Activated naive CD8-positive, alpha-beta T cell treated with anti-CD3 and anti-CD28 coated beads, Interleukin-2, amount 50 U/mL, for 16 hours (primary cell): ENCODE data around the gene SELENOO.
"Not testable (repeated sequence)": the region's sequence is repeated elsewhere in the genome, so short reads cannot be mapped to it uniquely, and the experiment has no call there.

Experiments used
- DNase-seq: peaks from one replicate; pipeline ENCODE4 v3.0.0-alpha.2; 2020; ENCODE audit warnings: low read depth, low spot score

SELENOO gene, protein sequence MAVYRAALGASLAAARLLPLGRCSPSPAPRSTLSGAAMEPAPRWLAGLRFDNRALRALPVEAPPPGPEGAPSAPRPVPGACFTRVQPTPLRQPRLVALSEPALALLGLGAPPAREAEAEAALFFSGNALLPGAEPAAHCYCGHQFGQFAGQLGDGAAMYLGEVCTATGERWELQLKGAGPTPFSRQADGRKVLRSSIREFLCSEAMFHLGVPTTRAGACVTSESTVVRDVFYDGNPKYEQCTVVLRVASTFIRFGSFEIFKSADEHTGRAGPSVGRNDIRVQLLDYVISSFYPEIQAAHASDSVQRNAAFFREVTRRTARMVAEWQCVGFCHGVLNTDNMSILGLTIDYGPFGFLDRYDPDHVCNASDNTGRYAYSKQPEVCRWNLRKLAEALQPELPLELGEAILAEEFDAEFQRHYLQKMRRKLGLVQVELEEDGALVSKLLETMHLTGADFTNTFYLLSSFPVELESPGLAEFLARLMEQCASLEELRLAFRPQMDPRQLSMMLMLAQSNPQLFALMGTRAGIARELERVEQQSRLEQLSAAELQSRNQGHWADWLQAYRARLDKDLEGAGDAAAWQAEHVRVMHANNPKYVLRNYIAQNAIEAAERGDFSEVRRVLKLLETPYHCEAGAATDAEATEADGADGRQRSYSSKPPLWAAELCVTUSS

DNA sequence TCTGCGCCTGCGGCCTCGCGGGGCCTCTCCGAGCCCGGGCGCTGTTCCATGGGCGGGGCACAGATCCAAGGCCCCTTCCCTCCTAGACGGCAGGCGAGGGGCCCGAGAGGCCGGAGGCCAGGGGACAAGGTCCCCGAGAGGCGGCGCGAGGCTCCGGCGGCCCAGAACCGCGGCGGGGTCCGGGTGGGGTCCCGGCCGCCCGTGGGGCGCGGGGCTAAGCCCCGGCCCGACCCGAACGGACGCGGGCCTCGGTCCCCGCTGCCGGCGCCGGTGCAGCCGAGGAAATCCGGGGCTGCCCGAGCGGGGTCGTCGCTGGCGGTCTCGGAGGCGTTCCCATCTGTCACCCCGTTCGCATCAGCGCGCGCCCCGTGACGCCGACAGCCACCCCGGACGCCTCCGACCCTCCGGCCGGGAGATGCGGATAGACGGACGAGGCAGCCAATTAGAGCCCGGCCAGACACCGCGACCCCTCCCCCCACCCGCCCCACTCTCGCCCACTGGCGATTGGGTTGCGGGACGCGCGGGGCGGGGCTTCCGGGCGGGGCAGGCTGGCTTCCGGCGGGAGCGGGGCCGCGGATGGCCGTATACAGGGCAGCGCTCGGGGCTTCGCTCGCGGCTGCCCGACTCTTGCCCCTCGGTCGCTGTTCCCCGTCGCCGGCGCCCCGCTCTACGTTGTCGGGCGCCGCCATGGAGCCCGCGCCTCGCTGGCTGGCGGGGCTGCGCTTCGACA is at the start of gene SELENOO:
Gene SELENOO (plus strand): TSS at position 551 of the 730 bp plus-strand sequence. CDS start 26 bp downstream, at position 577.
- DNase-seq = peak; percentile 88

- no peak for DNase-seq
Measured at GRCh38 chr22:50151571-50152537, 49.0 kb upstream of the SELENOO start.

DNA sequence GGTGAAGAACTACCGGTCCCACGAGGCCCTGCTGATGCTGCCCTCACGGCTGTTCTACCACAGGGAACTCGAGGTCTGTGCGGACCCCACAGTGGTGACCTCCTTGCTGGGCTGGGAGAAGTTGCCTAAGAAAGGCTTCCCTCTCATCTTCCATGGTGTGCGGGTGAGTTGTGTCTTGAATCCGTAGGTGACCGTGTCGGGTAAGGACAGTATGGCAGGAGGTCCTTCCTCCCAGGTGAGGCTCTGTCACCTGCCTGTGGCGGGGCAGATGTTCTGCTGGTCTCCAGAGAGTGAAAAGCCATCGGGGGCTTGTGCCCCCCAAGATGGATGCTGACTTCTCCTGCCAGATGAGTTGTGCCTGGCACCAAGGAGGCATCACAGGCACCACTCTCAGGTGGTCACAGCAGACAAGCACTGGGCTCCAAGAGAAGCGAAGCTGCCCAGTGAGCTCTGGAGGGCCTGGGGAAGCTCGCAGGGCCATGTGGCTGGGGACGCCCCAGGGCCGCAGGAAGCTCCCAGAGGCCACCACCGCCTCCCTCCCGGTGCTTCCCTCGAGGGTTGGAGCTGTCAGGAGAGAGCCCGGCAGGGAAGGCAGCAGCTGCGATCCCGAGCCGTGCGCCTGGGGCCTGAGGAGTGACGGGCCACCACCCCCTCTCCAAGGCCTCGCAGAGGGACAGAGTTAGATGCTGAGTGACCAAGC is 47.6 kb upstream of the SELENOO start:
- no peak for DNase-seq

- no peak for DNase-seq
Measured at GRCh38 chr22:50153756-50154140, 47.1 kb upstream of the SELENOO start.

- DNase-seq = no peak
Measured at GRCh38 chr22:50157709-50158375, 43.0 kb upstream of the SELENOO start.

DNA sequence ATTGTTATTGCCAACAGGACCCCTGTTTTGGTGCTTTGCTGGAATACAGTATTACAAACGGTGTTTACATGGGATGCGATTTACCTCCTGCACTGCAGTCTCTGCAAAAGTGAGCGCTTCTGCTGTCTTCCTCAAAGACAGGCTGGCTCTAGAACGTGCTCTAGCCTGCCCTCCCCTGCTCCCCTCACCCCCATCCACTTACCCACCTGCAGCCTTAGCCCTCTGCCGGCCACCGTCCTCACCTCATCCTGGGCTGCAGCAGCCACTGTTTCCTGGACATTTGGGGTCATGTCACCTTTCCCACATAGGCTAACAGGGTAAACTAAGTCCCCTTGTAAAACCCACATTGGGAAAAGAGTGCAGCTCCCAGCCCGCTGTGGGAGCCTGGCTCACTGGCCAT is 39.9 kb upstream of the SELENOO start:
- no peak for DNase-seq

GRCh38 chr22:50161508-50162390 is 39.1 kb upstream of the SELENOO start:
- no peak for DNase-seq

DNA sequence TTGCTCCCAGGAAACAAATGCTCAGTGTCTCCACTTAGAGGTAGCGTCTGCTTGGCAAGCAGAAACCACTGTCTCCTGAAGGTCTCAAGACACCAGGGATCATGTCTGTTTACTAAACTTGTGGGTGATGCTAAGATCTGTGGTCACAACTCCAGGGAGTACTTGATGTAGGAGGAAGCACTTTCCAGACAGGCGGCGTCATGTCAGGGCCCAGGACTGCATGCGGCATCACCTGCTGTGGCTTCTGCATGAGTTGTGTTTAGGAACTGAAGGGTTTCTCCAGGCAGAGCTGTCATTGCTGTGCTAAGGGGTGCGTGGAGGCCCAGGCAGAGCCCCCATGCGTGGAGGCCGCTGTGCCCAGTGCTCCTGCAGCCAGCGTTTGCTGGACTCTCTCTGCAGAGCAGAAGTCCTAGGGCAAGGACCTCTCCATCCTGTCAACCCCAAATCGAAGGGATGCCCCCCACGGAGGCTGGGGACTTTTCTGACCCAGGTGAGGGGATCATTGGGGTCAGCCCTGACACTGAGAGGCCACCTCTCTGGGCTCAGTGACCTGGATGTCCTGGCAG is 38.3 kb upstream of the SELENOO start:
- no peak for DNase-seq

DNA sequence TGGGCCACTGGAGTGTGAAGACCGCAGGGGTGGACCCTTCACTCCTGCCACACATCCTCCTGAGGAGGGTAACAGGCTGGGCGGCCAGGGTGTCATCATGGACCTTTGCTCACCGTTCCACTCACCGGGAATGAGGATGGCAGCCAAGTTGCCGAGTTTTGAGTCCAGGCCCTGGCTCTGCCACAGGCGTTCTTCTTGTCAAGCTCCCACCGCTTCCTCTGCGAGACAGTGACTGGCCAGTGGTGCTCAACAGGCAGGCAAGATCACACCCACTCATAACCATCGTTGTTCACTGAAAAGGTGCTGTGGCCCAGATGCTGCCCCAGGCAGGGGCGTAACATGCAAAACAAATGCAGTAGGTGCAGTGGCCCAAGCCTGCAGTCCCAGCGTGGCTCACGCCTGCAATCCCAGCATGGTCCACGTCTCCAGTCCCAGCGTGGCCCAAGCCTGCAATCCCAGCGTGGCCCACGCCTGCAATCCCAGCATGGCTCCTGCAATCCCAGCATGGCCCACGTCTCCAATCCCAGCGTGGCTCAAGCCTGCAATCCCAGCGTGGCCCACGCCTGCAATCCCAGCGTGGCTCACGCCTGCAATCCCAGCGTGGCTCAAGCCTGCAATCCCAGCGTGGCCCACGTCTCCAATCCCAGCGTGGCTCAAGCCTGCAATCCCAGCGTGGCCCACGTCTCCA is 35.2 kb upstream of the SELENOO start:
- DNase-seq = no peak

- DNase-seq = no peak
Measured at GRCh38 chr22:50167689-50168489, 32.9 kb upstream of the SELENOO start.

- DNase-seq = not testable (repeated sequence)
Measured at GRCh38 chr22:50168490-50169180, 32.2 kb upstream of the SELENOO start.

DNA sequence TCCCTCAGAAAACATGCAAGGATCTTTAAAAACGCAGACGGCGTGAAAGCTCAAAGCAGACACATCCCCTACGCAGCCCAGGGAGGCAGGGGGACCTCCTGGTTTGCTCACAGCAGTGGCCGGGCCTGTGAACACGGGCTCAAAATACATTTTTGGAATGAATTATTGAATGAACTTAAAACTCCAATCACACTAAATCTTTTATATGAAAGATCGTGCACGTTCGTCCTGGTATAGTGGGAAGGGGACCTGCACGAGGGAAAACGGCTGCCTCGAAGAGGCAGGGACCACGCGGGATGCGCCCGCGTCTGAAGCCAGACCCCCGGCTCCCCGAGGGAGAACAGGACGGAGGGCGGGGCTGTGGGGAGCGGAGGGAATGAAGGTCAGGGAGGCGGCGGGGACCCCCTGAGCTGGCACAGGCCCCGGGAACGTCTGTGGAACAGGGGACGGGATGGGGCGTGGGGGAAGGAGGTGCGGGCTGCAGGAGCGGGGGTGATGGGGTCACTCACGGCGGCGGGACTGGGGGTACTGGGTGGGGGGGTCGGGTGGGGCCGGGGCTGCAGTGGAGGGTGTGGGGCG is 31.5 kb upstream of the SELENOO start:
- DNase-seq = no peak

DNA sequence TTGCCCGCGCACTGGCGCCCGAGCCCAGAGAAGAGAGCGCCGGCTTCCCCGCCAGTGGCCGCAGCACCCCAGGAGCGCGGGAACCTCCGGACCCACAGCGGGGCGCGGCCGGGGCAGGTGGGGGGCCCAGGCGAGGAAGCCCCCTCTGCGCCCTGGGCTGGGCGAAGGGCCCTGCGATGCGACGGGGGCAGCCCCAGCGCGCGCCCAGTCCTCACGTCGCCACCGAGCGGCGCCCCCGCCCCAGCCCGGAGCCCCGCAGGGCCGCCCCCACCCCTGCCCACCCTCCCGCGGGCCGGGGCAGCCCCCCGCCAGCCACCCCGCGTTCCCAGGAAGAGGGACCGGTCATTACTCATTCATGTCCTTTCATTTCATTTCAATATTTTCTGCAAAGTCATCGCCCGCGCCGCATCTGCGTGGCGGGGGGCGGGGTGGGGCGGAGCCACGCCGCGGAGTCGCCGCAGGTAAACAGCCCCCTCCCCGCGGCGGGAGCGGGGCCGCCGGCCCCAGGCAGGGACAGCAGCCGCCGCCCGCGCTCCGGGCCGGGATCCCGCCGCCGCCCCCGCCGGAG is 31.0 kb upstream of the SELENOO start:
- no peak for DNase-seq

DNA sequence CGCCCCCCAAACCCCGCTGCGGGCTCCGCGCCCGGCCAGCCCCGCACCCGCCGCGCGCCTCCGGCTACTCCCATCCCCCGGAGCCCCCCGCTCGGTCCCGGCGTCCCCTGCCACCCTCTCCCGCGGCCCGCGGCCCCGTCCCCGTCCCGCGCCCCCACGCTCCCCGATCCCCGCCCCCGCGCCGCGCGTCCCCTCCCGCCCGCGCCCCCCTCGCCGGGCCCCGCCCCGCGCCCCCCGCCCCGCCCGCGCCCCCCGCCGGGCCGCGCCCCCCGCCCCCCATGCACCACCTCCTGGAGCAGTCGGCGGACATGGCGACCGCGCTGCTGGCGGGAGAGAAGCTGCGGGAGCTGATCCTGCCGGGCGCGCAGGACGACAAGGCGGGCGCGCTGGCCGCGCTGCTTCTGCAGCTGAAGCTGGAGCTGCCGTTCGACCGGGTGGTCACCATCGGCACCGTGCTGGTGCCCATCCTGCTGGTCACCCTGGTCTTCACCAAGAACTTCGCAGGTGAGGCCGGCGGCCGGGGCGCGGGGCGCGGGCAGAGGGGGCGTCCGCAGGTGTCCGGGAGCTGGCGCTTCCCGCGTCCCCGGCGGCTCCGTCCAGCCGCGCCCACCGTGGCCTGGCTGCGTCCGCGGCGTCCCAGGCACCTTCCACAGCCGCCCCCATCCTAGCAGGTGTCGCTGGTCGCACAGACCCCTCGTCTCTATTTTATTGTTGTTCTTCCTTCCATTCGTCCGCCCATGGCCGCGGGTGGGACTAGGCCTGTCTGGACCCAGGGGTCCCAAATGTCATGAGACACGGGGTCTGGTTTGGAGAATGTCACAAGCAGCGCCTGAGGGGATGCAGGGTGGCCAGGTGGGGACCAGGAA is 30.1 kb upstream of the SELENOO start, which contains the start of gene PANX2:
Gene PANX2 (plus strand): TSS at position 279 of the 866 bp plus-strand sequence. CDS start 0 bp downstream, at position 279.
- DNase-seq = no peak
